ENCODE measurements around the gene TBCB.
"Not testable (repeated sequence)": the region's sequence is repeated elsewhere in the genome, so short reads cannot be mapped to it uniquely, and the experiment has no call there.

TBCB gene

DNA sequence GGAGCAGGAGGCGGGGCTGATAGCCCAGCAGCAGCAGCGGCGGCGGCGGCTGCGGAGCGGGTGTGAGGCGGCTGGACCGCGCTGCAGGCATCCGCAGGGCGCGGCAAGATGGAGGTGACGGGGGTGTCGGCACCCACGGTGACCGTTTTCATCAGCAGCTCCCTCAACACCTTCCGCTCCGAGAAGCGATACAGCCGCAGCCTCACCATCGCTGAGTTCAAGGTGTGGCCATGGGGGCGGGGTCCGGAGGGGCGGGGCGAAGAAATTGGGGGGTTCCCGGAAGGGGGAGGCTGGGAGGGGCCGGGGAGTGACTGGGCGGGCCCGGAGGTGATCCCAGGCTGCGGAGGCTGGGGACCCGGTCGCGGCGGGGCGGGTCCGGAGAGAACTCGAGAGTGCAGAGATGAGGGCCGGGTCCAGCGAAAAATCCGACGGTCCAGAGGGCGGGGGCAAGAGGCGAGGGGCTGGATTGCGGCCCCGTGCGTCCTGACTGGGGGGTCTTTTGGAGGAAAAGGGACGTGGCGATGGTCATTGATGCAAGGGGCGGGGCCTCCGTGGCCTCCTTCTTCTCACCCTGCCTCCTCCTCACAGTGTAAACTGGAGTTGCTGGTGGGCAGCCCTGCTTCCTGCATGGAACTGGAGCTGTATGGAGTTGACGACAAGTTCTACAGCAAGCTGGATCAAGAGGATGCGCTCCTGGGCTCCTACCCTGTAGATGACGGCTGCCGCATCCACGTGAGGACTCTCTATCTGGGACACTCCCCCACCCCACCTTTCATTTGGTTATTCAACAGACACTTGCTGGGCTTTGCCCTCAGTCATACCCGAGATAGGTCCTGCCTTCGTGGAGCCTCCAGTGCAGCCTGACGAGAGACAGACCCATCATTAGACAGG lies at the start of gene TBCB:
TBCB (plus strand) TSS at position 16 of the 891 bp plus-strand sequence; CDS start at position 109, 93 bp downstream.
- DNase-seq = no peak

- no peak for DNase-seq
Observed at GRCh38 chr19:36067681-36068080, 47.6 kb upstream of the TBCB start.

DNA sequence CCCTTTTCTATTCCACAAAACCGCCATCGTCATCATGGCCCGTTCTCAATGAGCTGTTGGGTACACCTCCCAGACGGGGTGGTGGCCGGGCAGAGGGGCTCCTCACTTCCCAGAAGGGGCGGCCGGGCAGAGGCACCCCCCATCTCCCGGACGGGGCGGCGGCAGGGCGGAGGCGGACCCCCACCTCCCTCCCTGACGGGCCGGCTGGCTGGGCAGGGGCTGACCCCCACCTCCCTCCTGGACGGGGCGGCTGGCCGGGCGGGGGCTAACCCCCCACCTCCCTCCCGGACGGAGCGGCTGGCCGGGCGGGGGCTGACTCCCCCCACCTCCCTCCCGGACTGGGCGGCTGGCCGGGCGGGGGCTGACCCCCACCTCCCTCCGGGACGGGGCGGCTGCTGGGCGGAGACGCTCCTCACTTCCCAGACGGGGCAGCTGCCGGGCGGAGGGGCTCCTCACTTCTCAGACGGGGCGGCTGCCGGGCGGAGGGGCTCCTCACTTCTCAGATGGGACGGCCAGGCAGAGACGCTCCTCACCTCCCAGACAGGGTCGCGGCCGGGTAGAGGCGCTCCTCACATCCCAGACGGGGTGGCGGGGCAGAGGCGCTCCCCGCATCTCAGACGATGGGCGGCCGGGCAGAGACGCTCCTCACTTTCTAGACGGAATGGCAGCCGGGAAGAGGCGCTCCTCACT lies 46.3 kb upstream of the TBCB start:
- DNase-seq = not testable (repeated sequence)

- DNase-seq = no peak
Observed at GRCh38 chr19:36072081-36072480, 43.2 kb upstream of the TBCB start.

GRCh38 chr19:36073121-36073876 lies 42.0 kb upstream of the TBCB start:
- no peak for DNase-seq

- DNase-seq = no peak
Observed at GRCh38 chr19:36079389-36079945, 35.8 kb upstream of the TBCB start.

- DNase-seq = no peak
Observed at GRCh38 chr19:36081385-36081784, 33.9 kb upstream of the TBCB start.

DNA sequence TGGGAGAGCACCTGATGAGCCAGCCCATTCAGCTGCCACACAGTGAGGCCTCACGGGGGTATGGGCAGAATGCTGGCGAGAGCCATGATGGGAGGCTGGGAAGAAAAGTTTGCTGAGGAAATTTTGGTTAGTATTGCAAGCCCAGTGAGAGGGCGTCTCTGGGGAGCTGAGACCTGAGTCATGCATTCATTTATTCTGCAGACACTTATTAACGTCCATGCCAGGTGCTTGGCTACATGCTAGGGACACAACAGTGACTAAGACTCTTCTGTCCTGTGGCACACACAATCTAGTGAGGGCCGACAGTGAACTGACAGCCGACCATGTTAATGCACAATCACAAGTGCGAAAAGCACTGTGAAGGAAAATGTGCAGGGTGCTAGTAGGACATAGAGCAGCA lies 33.4 kb upstream of the TBCB start:
- DNase-seq = no peak

GRCh38 chr19:36082916-36083315 lies 32.4 kb upstream of the TBCB start:
- DNase-seq = no peak

GRCh38 chr19:36084231-36085009 lies 30.8 kb upstream of the TBCB start:
- DNase-seq = no peak

- DNase-seq = no peak
Observed at GRCh38 chr19:36086326-36086725, 28.9 kb upstream of the TBCB start.

DNA sequence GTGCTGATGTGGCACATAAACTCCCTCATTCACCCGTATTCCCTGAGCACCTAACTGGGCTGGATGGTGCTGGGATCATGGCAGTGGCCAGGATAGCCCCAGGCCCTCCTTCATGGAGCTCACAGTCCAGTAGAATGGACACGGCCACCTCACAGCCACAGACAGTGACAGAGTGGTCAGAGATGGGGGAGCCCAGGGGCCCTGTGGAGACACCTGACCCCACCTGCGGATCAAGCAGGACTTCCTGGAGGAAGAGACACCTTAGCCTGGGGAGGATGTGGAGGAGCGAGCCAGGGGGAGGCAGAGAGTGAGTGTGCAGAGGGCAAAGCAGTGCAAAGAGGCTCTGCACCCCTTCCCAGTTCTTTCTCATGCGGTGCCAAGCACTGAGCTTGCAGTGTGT lies 25.4 kb upstream of the TBCB start:
- DNase-seq = no peak

DNA sequence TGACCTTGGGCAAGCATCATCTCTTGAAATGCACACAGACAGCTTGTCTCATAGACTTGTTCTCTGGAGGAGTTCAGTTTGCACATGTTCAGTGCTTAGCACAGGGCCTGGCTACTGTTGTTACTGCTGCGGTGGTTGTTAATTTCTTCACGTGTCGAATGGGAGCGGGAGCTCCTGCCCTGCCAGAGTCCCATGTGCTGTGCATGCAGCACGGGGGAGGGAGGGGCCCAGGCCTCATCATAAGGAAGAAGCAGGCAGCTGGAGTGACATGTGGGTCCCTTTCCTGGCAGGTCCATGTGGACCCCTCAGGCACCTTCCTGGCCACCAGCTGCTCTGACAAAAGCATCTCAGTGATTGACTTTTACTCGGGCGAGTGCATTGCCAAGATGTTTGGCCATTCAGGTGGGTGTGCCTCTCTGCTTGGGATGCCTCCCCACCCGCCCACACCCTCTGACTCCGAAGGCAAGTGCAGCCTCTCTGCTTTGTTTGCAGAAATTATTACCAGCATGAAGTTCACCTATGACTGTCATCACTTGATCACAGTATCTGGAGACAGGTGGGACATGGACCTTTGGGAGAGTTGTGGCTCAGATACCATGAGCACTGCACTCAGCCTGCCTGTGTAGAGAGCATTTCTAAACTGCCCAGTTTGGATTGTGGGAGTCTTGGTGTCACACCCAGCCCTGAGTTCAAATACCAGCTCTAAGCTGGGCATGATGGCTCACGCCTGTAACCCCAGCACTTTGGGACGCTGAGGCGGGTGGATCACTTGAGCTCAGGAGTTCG lies 24.2 kb upstream of the TBCB start:
- no peak for DNase-seq

GRCh38 chr19:36092566-36092965 lies 22.7 kb upstream of the TBCB start:
- DNase-seq = no peak

DNA sequence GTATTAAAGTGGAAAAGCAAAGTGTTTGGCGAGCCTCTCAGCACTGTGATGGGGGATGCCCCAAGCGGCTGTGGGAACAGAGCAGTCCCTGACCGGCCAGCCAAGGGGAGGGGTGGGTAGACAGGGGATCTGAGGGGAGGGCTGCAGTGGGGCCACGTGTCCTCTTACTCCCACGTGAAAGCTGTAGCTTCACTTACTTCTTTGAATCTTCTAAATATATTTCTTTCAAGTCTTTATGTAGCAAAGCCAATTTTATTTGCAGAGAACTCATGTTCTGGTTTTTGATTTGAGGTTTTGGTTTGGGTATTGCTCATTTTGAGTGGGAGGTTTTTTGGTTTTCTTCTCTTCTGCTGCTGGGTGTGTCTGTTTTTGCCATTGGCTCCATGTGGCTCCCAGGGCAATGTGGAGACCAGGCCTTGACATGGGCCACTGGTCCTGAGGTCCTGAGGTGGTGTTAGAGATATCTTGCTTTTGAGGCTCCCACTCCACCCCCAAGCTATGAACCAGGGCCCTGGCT lies 22.1 kb upstream of the TBCB start:
- DNase-seq = no peak

DNA sequence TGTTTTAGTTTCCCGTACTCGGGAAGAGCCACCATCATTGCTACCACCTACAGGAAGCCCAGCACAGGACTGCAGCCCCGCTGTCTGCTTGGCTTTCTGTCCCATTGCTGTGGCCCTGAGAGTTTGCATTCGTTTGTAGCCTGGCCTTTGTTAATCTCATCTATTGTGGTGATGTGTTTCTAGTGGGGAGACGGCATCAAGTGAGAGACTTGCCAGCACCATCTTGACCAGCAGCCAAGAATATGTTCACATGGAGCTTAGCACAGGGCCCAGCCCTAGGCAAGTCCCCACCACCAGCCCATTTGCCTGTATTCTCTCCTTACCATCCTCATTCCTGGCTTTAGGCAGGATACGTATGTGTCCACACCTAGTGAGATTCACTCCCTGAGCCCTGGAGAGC lies 21.6 kb upstream of the TBCB start:
- DNase-seq = no peak

DNA sequence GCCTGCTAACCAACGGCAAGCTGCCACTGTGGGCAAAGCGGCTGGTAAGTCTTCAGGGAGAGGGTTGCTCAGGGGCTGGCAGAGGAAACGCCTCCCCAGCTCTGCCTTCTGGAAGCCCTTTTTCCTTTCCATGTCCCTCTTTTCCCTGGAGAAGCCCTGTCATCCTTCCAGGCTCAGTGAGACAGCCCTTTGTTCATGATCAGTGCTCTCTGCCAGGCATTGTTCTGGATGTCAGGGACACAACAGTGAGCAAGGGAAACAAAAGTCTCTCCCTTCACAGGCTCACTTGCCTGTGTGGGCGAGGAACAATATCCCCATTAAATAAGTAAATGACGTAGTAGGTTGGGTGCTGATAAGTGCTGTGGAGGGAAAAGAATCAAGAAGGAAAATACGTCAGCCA lies 18.2 kb upstream of the TBCB start:
- no peak for DNase-seq

- DNase-seq = no peak
Observed at GRCh38 chr19:36099166-36099785, 16.0 kb upstream of the TBCB start.

DNA sequence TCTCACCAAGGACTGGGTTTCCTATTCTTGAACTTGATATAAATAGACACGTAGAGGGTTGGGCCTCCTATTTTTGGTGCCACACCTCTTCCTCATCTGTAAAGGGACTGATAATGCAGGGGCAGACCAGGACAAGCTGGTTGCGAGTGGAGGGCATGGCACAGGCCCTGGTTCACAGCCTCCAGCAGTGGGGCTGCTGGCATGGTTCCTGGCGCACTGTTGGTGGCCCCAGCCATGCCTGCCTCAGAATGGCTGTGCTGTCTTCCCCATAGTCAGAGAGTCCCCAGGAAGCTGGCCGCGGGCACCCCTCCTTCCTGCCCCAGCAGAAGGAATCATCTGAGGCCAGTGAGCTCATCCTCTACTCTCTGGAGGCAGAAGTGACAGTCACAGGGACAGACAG lies 14.8 kb upstream of the TBCB start:
- DNase-seq = no peak

GRCh38 chr19:36101550-36102327 lies 13.5 kb upstream of the TBCB start:
- no peak for DNase-seq

Measured in DMS79 treated with DMSO at 0.1 percent for 48 hours (cell line).